ENCODE results near the gene FXR1.

- TF ChIP-seq POLR2A (IDR thresholded peaks at IDR 0.05; ENCODE audit: borderline replicate concordance, extremely low read depth, insufficient read depth, insufficient read length) (no peak), RAD21 (IDR thresholded peaks at IDR 0.05; ENCODE audit: low read depth) (no peak), REST (IDR thresholded peaks at IDR 0.05; ENCODE audit: low read depth) (no peak), EZH2 (IDR thresholded peaks at IDR 0.05) (no peak), YY1 (IDR thresholded peaks at IDR 0.05; ENCODE audit: extremely low read depth, insufficient replicate concordance, low read depth, low read length) (no peak), JUND (IDR thresholded peaks at IDR 0.05) (no peak), POLR2AphosphoS5 (IDR thresholded peaks at IDR 0.05; ENCODE audit: low read depth, low read length) (no peak)
- TF ChIP-seq, protein P1, sequence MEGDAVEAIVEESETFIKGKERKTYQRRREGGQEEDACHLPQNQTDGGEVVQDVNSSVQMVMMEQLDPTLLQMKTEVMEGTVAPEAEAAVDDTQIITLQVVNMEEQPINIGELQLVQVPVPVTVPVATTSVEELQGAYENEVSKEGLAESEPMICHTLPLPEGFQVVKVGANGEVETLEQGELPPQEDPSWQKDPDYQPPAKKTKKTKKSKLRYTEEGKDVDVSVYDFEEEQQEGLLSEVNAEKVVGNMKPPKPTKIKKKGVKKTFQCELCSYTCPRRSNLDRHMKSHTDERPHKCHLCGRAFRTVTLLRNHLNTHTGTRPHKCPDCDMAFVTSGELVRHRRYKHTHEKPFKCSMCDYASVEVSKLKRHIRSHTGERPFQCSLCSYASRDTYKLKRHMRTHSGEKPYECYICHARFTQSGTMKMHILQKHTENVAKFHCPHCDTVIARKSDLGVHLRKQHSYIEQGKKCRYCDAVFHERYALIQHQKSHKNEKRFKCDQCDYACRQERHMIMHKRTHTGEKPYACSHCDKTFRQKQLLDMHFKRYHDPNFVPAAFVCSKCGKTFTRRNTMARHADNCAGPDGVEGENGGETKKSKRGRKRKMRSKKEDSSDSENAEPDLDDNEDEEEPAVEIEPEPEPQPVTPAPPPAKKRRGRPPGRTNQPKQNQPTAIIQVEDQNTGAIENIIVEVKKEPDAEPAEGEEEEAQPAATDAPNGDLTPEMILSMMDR (IDR thresholded peaks at IDR 0.05 in 2 of 3, conservative IDR thresholded peaks at IDR 0.05 in 1 of 3; ENCODE audit: borderline replicate concordance in 1 of 3, insufficient read depth in 1 of 3, low read depth in 2 of 3, low read length in 2 of 3) = no peak
Observed at GRCh38 chr3:180996415-180996932, 84.0 kb downstream of the FXR1 start.

Measured in HCT116 (cell line).